ENCODE data around the gene XPC. TPM values are rescaled to one million over a fixed set of nuclear protein-coding genes. Genes with fewer than 3 reads are reported as not detected.
"Not testable (repeated sequence)": the region's sequence is repeated elsewhere in the genome, so short reads cannot be mapped to it uniquely, and the experiment has no call there.

XPC gene
- total and polyA plus RNA-seq, 7 donors, result 8.1 to 37.5 (median 30.3) TPM

GRCh38 chr3:14113965-14114635 is 64.3 kb downstream of the XPC start:
- WGBS, 2 donors, result 51 to 88% methylated on average over 7 of the region's 7 CpGs
- intact Hi-C loops (cut with DNase I), result no loop called here

GRCh38 chr3:14110699-14111098 is 67.7 kb downstream of the XPC start:
- H3K4me3 ChIP-seq, result no peak overlapping the region
- H3K9me3 ChIP-seq, result no peaks in the 10 kb centered on the region
- TF ChIP-seq POLR2A (IDR thresholded peaks at IDR 0.05) (no peak), CTCF (IDR thresholded peaks at IDR 0.05) (no peak), EP300 (IDR thresholded peaks at IDR 0.05) (no peak), POLR2AphosphoS5 (IDR thresholded peaks at IDR 0.05) (no peak)
- no peaks in the 10 kb centered on the region for H3K4me1 ChIP-seq
- intact Hi-C loops (cut with DNase I), result no loop called here
- no peaks in the 10 kb centered on the region for H3K27me3 ChIP-seq
- no peak overlapping the region for H3K27ac ChIP-seq
- DNase-seq, result no peak
- H3K36me3 ChIP-seq, result peaks cover 7 to 47% (median 27%) of the 10 kb centered on the region in 4 donors
- 70 to 92% methylated on average over 4 of the region's 4 CpGs for WGBS, 2 donors

More at GRCh38 chr3:14113965-14114635, 64.3 kb downstream of the XPC start:
- H3K36me3 ChIP-seq, result peaks cover 10 to 55% (median 29%) of the 10 kb centered on the region in 4 donors
- no peak overlapping the region for H3K27ac ChIP-seq
- H3K27me3 ChIP-seq, result no peaks in the 10 kb centered on the region
- no peak overlapping the region for H3K4me3 ChIP-seq
- peaks cover 0 to 8% (median 3%) of the 10 kb centered on the region in 4 donors for H3K4me1 ChIP-seq
- TF ChIP-seq CTCF (IDR thresholded peaks at IDR 0.05), result no peak
- no peak for TF ChIP-seq POLR2A (IDR thresholded peaks at IDR 0.05)
- no peak for TF ChIP-seq EP300 (IDR thresholded peaks at IDR 0.05)
- TF ChIP-seq POLR2AphosphoS5 (IDR thresholded peaks at IDR 0.05), result no peak
- H3K9me3 ChIP-seq, result no peaks in the 10 kb centered on the region
- no peak for DNase-seq

GRCh38 chr3:14109821-14110220 is 68.6 kb downstream of the XPC start:
- H3K27me3 ChIP-seq; H3K4me1 ChIP-seq; H3K9me3 ChIP-seq; DNase-seq; H3K27ac ChIP-seq; H3K4me3 ChIP-seq; intact Hi-C loops (cut with DNase I): not testable (repeated sequence)
- peaks cover 0 to 39% (median 19%) of the 10 kb centered on the region in 4 donors for H3K36me3 ChIP-seq
- WGBS, 2 donors, result 97 to 98% methylated on average over 5 of the region's 5 CpGs

- Histone ChIP-seq H3K4me1 (no peaks in the 10 kb centered on the region), H3K27ac (no peak overlapping the region), H3K27me3 (no peaks in the 10 kb centered on the region), H3K36me3 (no peaks in the 10 kb centered on the region), H3K4me3 (no peak overlapping the region), H3K9me3 (peaks cover 0 to 3% (median 1%) of the 10 kb centered on the region in 4 donors)
- intact Hi-C loops (cut with DNase I), result no loop called here
- no peak for TF ChIP-seq POLR2AphosphoS5 (IDR thresholded peaks at IDR 0.05)
- no peak for TF ChIP-seq CTCF (IDR thresholded peaks at IDR 0.05)
- no peak for TF ChIP-seq EP300 (IDR thresholded peaks at IDR 0.05)
- TF ChIP-seq POLR2A (IDR thresholded peaks at IDR 0.05), result no peak
- DNase-seq, result no peak
- WGBS, 2 donors, result 95 to 96% methylated on average over 5 of the region's 5 CpGs
Observed at GRCh38 chr3:14097616-14098391, 80.6 kb downstream of the XPC start.

GRCh38 chr3:14096742-14097141 is 81.7 kb downstream of the XPC start:
- WGBS, 2 donors, result 92% methylated on average over 3 of the region's 3 CpGs

More at GRCh38 chr3:14096742-14097141, 81.7 kb downstream of the XPC start:
- Histone ChIP-seq H3K27ac (no peak overlapping the region), H3K4me3 (no peak overlapping the region), H3K4me1 (no peaks in the 10 kb centered on the region), H3K27me3 (no peaks in the 10 kb centered on the region), H3K36me3 (no peaks in the 10 kb centered on the region), H3K9me3 (peaks cover 0 to 3% (median 1%) of the 10 kb centered on the region in 4 donors)
- intact Hi-C loops (cut with DNase I), result no loop called here
- no peak for DNase-seq
- no peak for TF ChIP-seq POLR2A (IDR thresholded peaks at IDR 0.05)
- no peak for TF ChIP-seq CTCF (IDR thresholded peaks at IDR 0.05)
- TF ChIP-seq POLR2AphosphoS5 (IDR thresholded peaks at IDR 0.05), result no peak
- no peak for TF ChIP-seq EP300 (IDR thresholded peaks at IDR 0.05)
